Measurements from ENCODE around the gene OPRM1. TPM values are rescaled to one million over a fixed set of nuclear protein-coding genes. Genes with fewer than 3 reads are reported as not detected.

Gene OPRM1
- polyA plus RNA-seq, 1 donor (not counting 4 experiments of a cell fraction or from before 2014, with no cell fraction given): not detected

GRCh38 chr6:154218301-154218700, 179.3 kb downstream of the OPRM1 start:
- no peak overlapping the region for H3K4me2 ChIP-seq (ENCODE audit: control insufficient read depth, extremely low read depth, insufficient read depth, low read depth, low read length)
- dilution Hi-C loops (cut with MboI; ENCODE audit: extremely low pct_ligation_motif_present, low sequenced_read_pairs): no loop called here
- H3K79me2 ChIP-seq (ENCODE audit: control insufficient read depth, insufficient read depth, low read length): no peaks in the 10 kb centered on the region
- H3K27me3 ChIP-seq (ENCODE audit: control insufficient read depth, extremely low read depth, insufficient read depth, low read length): no peaks in the 10 kb centered on the region
- DNase-seq (ENCODE audit: low read depth, low spot score) (no peak), FAIRE-seq (no peak)
- H3K9me3 ChIP-seq (ENCODE audit: control insufficient read depth, low read depth, low read length): no peaks in the 10 kb centered on the region
- no peaks in the 10 kb centered on the region for H3K9me1 ChIP-seq (ENCODE audit: control insufficient read depth, extremely low read depth, insufficient read depth, low read length)
- no peak overlapping the region for H3K4me3 ChIP-seq (ENCODE audit: control insufficient read depth in 2 of 3, extremely low read depth in 1 of 3, insufficient read depth in 2 of 3, low read depth in 1 of 3, low read length in 3 of 3)
- H3K36me3 ChIP-seq (ENCODE audit: control insufficient read depth in 2 of 2, extremely low read depth in 1 of 2, insufficient read depth in 2 of 2, low read length in 2 of 2): no peaks in the 10 kb centered on the region
- no peaks in the 10 kb centered on the region for H4K20me1 ChIP-seq (ENCODE audit: control insufficient read depth, extremely low read depth, insufficient read depth, low read length)
- TF ChIP-seq, protein P1, sequence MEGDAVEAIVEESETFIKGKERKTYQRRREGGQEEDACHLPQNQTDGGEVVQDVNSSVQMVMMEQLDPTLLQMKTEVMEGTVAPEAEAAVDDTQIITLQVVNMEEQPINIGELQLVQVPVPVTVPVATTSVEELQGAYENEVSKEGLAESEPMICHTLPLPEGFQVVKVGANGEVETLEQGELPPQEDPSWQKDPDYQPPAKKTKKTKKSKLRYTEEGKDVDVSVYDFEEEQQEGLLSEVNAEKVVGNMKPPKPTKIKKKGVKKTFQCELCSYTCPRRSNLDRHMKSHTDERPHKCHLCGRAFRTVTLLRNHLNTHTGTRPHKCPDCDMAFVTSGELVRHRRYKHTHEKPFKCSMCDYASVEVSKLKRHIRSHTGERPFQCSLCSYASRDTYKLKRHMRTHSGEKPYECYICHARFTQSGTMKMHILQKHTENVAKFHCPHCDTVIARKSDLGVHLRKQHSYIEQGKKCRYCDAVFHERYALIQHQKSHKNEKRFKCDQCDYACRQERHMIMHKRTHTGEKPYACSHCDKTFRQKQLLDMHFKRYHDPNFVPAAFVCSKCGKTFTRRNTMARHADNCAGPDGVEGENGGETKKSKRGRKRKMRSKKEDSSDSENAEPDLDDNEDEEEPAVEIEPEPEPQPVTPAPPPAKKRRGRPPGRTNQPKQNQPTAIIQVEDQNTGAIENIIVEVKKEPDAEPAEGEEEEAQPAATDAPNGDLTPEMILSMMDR (optimal IDR thresholded peaks at IDR 0.05 in 1 of 3, IDR thresholded peaks at IDR 0.05 in 1 of 3, conservative IDR thresholded peaks at IDR 0.05 in 1 of 3; ENCODE audit: extremely low read depth in 1 of 3, insufficient read depth in 2 of 3, low read length in 3 of 3): no peak
- no peak for TF ChIP-seq EZH2 (IDR thresholded peaks at IDR 0.05; ENCODE audit: low read length)
- H3K4me1 ChIP-seq (ENCODE audit: control insufficient read depth, extremely low read depth, insufficient read depth, low read length): no peaks in the 10 kb centered on the region
- H2AFZ ChIP-seq (ENCODE audit: control insufficient read depth, low read length): no peak overlapping the region
- no peak overlapping the region for H3K27ac ChIP-seq (ENCODE audit: control insufficient read depth, insufficient read depth, low read length)
- H3K9ac ChIP-seq (ENCODE audit: control insufficient read depth, extremely low read depth, insufficient read depth, low read length): no peak overlapping the region

GRCh38 chr6:154218787-154219186, 179.7 kb downstream of the OPRM1 start:
- no peaks in the 10 kb centered on the region for H3K4me1 ChIP-seq (ENCODE audit: control insufficient read depth, extremely low read depth, insufficient read depth, low read length)
- dilution Hi-C loops (cut with MboI; ENCODE audit: extremely low pct_ligation_motif_present, low sequenced_read_pairs): no loop called here
- H3K79me2 ChIP-seq (ENCODE audit: control insufficient read depth, insufficient read depth, low read length): no peaks in the 10 kb centered on the region
- H3K9me1 ChIP-seq (ENCODE audit: control insufficient read depth, extremely low read depth, insufficient read depth, low read length): no peaks in the 10 kb centered on the region
- no peak overlapping the region for H3K4me2 ChIP-seq (ENCODE audit: control insufficient read depth, extremely low read depth, insufficient read depth, low read depth, low read length)
- no peak for TF ChIP-seq EZH2 (IDR thresholded peaks at IDR 0.05; ENCODE audit: low read length)
- TF ChIP-seq, protein P1 (optimal IDR thresholded peaks at IDR 0.05 in 1 of 3, IDR thresholded peaks at IDR 0.05 in 1 of 3, conservative IDR thresholded peaks at IDR 0.05 in 1 of 3; ENCODE audit: extremely low read depth in 1 of 3, insufficient read depth in 2 of 3, low read length in 3 of 3): no peak
- no peak overlapping the region for H2AFZ ChIP-seq (ENCODE audit: control insufficient read depth, low read length)
- no peaks in the 10 kb centered on the region for H3K36me3 ChIP-seq (ENCODE audit: control insufficient read depth in 2 of 2, extremely low read depth in 1 of 2, insufficient read depth in 2 of 2, low read length in 2 of 2)
- no peak overlapping the region for H3K9ac ChIP-seq (ENCODE audit: control insufficient read depth, extremely low read depth, insufficient read depth, low read length)
- no peaks in the 10 kb centered on the region for H4K20me1 ChIP-seq (ENCODE audit: control insufficient read depth, extremely low read depth, insufficient read depth, low read length)
- DNase-seq (ENCODE audit: low read depth, low spot score): no peak
- no peak for FAIRE-seq
- no peak overlapping the region for H3K4me3 ChIP-seq (ENCODE audit: control insufficient read depth in 2 of 3, extremely low read depth in 1 of 3, insufficient read depth in 2 of 3, low read depth in 1 of 3, low read length in 3 of 3)
- no peaks in the 10 kb centered on the region for H3K9me3 ChIP-seq (ENCODE audit: control insufficient read depth, low read depth, low read length)
- H3K27ac ChIP-seq (ENCODE audit: control insufficient read depth, insufficient read depth, low read length): no peak overlapping the region
- H3K27me3 ChIP-seq (ENCODE audit: control insufficient read depth, extremely low read depth, insufficient read depth, low read length): no peaks in the 10 kb centered on the region
